GM21528 (cell line): ENCODE data around the gene CTTNBP2NL.

Experiments used
- ATAC-seq: cut with Tn5 transposase; IDR thresholded peaks from one replicate; pipeline ENCODE4 v1.9.1; 2021; ENCODE audit warnings: mild to moderate bottlenecking, moderate library complexity; ENCODE audit not compliant: unreplicated experiment, low FRiP score

The CTTNBP2NL gene

GRCh38 chr1:112505878-112506277, 109.9 kb downstream of the CTTNBP2NL start:
- no peak for ATAC-seq

GRCh38 chr1:112506306-112506705, 110.3 kb downstream of the CTTNBP2NL start:
- ATAC-seq, result no peak

GRCh38 chr1:112506731-112507130, 110.7 kb downstream of the CTTNBP2NL start:
- no peak for ATAC-seq

- ATAC-seq, result no peak
Measured at GRCh38 chr1:112507336-112507735, 111.3 kb downstream of the CTTNBP2NL start.

- ATAC-seq, result no peak
Measured at GRCh38 chr1:112507921-112508277, 111.9 kb downstream of the CTTNBP2NL start.

GRCh38 chr1:112508278-112509004, 112.4 kb downstream of the CTTNBP2NL start, which contains the start of gene WNT2B:
TSS of gene WNT2B (plus strand) at chr1:112508965. CDS start at chr1:112509263, 298 bp downstream.
- no peak for ATAC-seq

GRCh38 chr1:112509005-112509659, 113.1 kb downstream of the CTTNBP2NL start:
- ATAC-seq, result no peak

- no peak for ATAC-seq
Measured at GRCh38 chr1:112509660-112510178, 113.7 kb downstream of the CTTNBP2NL start.

GRCh38 chr1:112510340-112510739, 114.3 kb downstream of the CTTNBP2NL start:
- ATAC-seq, result no peak
